ENCODE measurements around the gene WBP2NL. TPM values are rescaled to one million over a fixed set of nuclear protein-coding genes. Genes with fewer than 3 reads are reported as not detected.

The WBP2NL gene
- total RNA-seq, 4 donors from 2014 or later, result 0.33 to 1.0 (median 0.45) TPM; not detected in 1

GRCh38 chr22:42001706-42002105 is 3.1 kb downstream of the WBP2NL start:
- peaks cover 0 to 17% (median 13%) of the 10 kb centered on the region in 4 donors for H3K4me1 ChIP-seq
- TF ChIP-seq POLR2AphosphoS5 (IDR thresholded peaks at IDR 0.05) (no peak), EP300 (IDR thresholded peaks at IDR 0.05) (no peak), CTCF (IDR thresholded peaks at IDR 0.05) (no peak)
- 96% methylated on average over 12 of the region's 12 CpGs for WGBS
- intact Hi-C loops (cut with DNase I), result no loop called here
- no peak for DNase-seq (ENCODE audit: extremely low spot score)
- H3K27me3 ChIP-seq, result no peaks in the 10 kb centered on the region
- no peak overlapping the region for H3K4me3 ChIP-seq
- no peak overlapping the region for H3K27ac ChIP-seq (replicated peaks in 1 of 4)
- H3K36me3 ChIP-seq, result no peaks in the 10 kb centered on the region
- H3K9me3 ChIP-seq, result peaks cover 0 to 21% (median 6%) of the 10 kb centered on the region in 4 donors

- H3K9me3 ChIP-seq, result peaks cover 0 to 41% (median 32%) of the 10 kb centered on the region in 4 donors
- TF ChIP-seq EP300 (IDR thresholded peaks at IDR 0.05) (no peak), CTCF (IDR thresholded peaks at IDR 0.05) (no peak), POLR2AphosphoS5 (IDR thresholded peaks at IDR 0.05) (no peak), POLR2A (IDR thresholded peaks at IDR 0.05; ENCODE audit: low read depth) (no peak)
- H3K36me3 ChIP-seq, result no peaks in the 10 kb centered on the region
- no peak overlapping the region for H3K4me3 ChIP-seq
- DNase-seq (ENCODE audit: extremely low spot score), result no peak
- 84% methylated on average over 4 of the region's 4 CpGs for WGBS
- H3K27me3 ChIP-seq, result no peaks in the 10 kb centered on the region
- intact Hi-C loops (cut with DNase I), result no loop called here
- no peak overlapping the region for H3K27ac ChIP-seq (replicated peaks in 1 of 4)
- H3K4me1 ChIP-seq, result no peaks in the 10 kb centered on the region
Measured at GRCh38 chr22:42007922-42008321, 9.3 kb downstream of the WBP2NL start.

GRCh38 chr22:42010778-42011177 is 12.2 kb downstream of the WBP2NL start:
- Histone ChIP-seq H3K36me3 (no peaks in the 10 kb centered on the region), H3K4me3 (no peak overlapping the region), H3K27ac (replicated peaks in 1 of 4) (no peak overlapping the region), H3K9me3 (peaks cover 0 to 40% (median 25%) of the 10 kb centered on the region in 4 donors), H3K27me3 (no peaks in the 10 kb centered on the region), H3K4me1 (no peaks in the 10 kb centered on the region)
- intact Hi-C loops (cut with DNase I), result no loop called here
- no peak for DNase-seq (ENCODE audit: extremely low spot score)
- WGBS, result 93% methylated on average over 7 of the region's 7 CpGs
- no peak for TF ChIP-seq POLR2AphosphoS5 (IDR thresholded peaks at IDR 0.05)
- TF ChIP-seq CTCF (IDR thresholded peaks at IDR 0.05), result no peak

- Histone ChIP-seq H3K27ac (replicated peaks in 1 of 4) (no peak overlapping the region), H3K27me3 (no peaks in the 10 kb centered on the region), H3K4me1 (no peaks in the 10 kb centered on the region), H3K9me3 (peaks cover 0 to 40% (median 25%) of the 10 kb centered on the region in 4 donors), H3K4me3 (no peak overlapping the region), H3K36me3 (no peaks in the 10 kb centered on the region)
- intact Hi-C loops (cut with DNase I), result no loop called here
- TF ChIP-seq POLR2A (IDR thresholded peaks at IDR 0.05; ENCODE audit: low read depth), result no peak
- TF ChIP-seq POLR2AphosphoS5 (IDR thresholded peaks at IDR 0.05), result no peak
- no peak for TF ChIP-seq EP300 (IDR thresholded peaks at IDR 0.05)
- no peak for TF ChIP-seq CTCF (IDR thresholded peaks at IDR 0.05)
- WGBS, result 66% methylated on average over 4 of the region's 4 CpGs
- DNase-seq (ENCODE audit: extremely low spot score), result no peak
Measured at GRCh38 chr22:42013385-42013784, 14.8 kb downstream of the WBP2NL start.

GRCh38 chr22:42016111-42016510 is 17.5 kb downstream of the WBP2NL start:
- intact Hi-C loops (cut with DNase I), result no loop called here
- H3K36me3 ChIP-seq, result no peaks in the 10 kb centered on the region
- WGBS, result 81% methylated on average over 10 of the region's 10 CpGs
- H3K27me3 ChIP-seq, result no peaks in the 10 kb centered on the region
- H3K4me3 ChIP-seq, result no peak overlapping the region
- no peak for DNase-seq (ENCODE audit: extremely low spot score)
- no peaks in the 10 kb centered on the region for H3K4me1 ChIP-seq
- TF ChIP-seq POLR2A (IDR thresholded peaks at IDR 0.05; ENCODE audit: low read depth), result no peak
- H3K27ac ChIP-seq (replicated peaks in 1 of 4), result no peak overlapping the region
- peaks cover 0 to 16% (median 3%) of the 10 kb centered on the region in 4 donors for H3K9me3 ChIP-seq
